Psoas muscle (tissue), 8 donors: ENCODE data around the gene ALPK3. TPM values are rescaled to one million over a fixed set of nuclear protein-coding genes. Genes with fewer than 3 reads are reported as not detected.
A peak's percentile ranks its signal among the peaks of the same experiment; 100 is the strongest.

ENCODE experiments used
- ATAC-seq, 4 donors: fragments of 200-7000 bp; cut with Tn5 transposase; one replicate each; pipeline ENCODE4 v1.9.1; 2020; ENCODE audit warnings: moderate library complexity in 3 of 4, mild to moderate bottlenecking in 2 of 4
- DNase-seq, 2 donors: peaks; one replicate each; pipeline ENCODE4 v3.0.0-alpha.2; 2020
- H3K27ac ChIP-seq: fragments of 200-600 bp; one replicate; pipeline ENCODE4 v1.8.0; 2022
- H3K27me3 ChIP-seq, 3 donors: fragments of 200-600 bp in 1 of 3; one replicate each; pipeline versions ENCODE4 v1.6.1 to v1.8.0; 2013 to 2022; ENCODE audit warnings: low read length in 2 of 3, mild to moderate bottlenecking in 2 of 3, moderate library complexity in 1 of 3; ENCODE audit not compliant: insufficient read depth in 3 of 3
- H3K36me3 ChIP-seq, 2 donors: fragments of 200-600 bp in 1 of 2; one replicate each; pipeline versions ENCODE4 v1.6.1 to v1.8.0; 2013 to 2022; ENCODE audit warnings: low read depth in 1 of 2, mild to moderate bottlenecking in 1 of 2, moderate library complexity in 1 of 2; ENCODE audit not compliant: insufficient read depth in 1 of 2
- H3K4me1 ChIP-seq: fragments of 200-600 bp; one replicate; pipeline ENCODE4 v1.8.0; 2022
- H3K4me3 ChIP-seq: fragments of 200-600 bp; one replicate; pipeline ENCODE4 v1.8.0; 2022; ENCODE audit warnings: mild to moderate bottlenecking
- H3K9me3 ChIP-seq: fragments of 200-600 bp; one replicate; pipeline ENCODE4 v1.8.0; 2022
- WGBS, 3 donors: extraction: QIAGEN DNeasy Blood & Tissue Kit; methylation state at CpG; one replicate each; pipeline versions ENCODE4 v1.1.6 to v1.1.7; 2013; 5-methylcytosine and 5-hydroxymethylcytosine counted together
- intact Hi-C, 2 donors: fragments of 100-400 bp; cut with DNase I; formaldehyde crosslinking; loops; one replicate each; pipeline versions ENCODE4 v1.11.0 to v1.14.2; 2022
- polyA plus RNA-seq, 3 donors: library from polyadenylated mRNA; stranded (reverse); fragments of 200-250 nt; gene quantifications; one replicate each; pipeline ENCODE4 v1.2.3, GENCODE V29; 2013
- total RNA-seq, 4 donors: library from RNA; stranded (reverse); fragmentation: NEBNext Ultra II Directional in 2 of 4; extraction: Animal tissue kit (Norgen Biotek cat#: 25700) in 2 of 4; gene quantifications; one replicate each; pipeline versions ENCODE4 v1.2.1 to v1.2.4, GENCODE V29; 2021 to 2023
- TF ChIP-seq, protein P1 (sequence below): fragments of 200-600 bp; IDR thresholded peaks from one replicate; pipeline ENCODE4 v1.8.0; 2022; ENCODE audit warnings: antibody characterized with exemption
- donor health status: healthy with polysubstance abuse.
- donor health status: DM: no; HTN: no; CAD: no; lungs with moderate emphysema.
- donor health status: Bipolar disorder and iron deficiency.
- donor health status: healthy.
- donor health status: DM: yes; HTN: yes; CAD: no.
- donor health status: DM: no; HTN: no; CAD: no.
- donor health status: DM: no; HTN: no; CAD: no.
- donor health status: DM: yes; HTN: yes; CAD: no.

The ALPK3 gene
- total and polyA plus RNA-seq, 7 donors = 75.7 to 461 (median 245) TPM

GRCh38 chr15:84857418-84858004, 40.4 kb downstream of the ALPK3 start:
- WGBS, 3 donors = 92 to 95% (median 94%) methylated on average over 14 to 15 of the region's 15 CpGs
- ATAC-seq (no peak), DNase-seq (no peak)
- Histone ChIP-seq H3K4me1 (peaks cover 25% of the 10 kb centered on the region), H3K27me3 (no peaks in the 10 kb centered on the region), H3K36me3 (peaks cover 7 to 79% of the 10 kb centered on the region in 2 donors), H3K4me3 (no peak overlapping the region), H3K9me3 (no peaks in the 10 kb centered on the region), H3K27ac (peak overlapping the region; percentile 46)
- intact Hi-C loops = no loop called here
- TF ChIP-seq, protein P1, sequence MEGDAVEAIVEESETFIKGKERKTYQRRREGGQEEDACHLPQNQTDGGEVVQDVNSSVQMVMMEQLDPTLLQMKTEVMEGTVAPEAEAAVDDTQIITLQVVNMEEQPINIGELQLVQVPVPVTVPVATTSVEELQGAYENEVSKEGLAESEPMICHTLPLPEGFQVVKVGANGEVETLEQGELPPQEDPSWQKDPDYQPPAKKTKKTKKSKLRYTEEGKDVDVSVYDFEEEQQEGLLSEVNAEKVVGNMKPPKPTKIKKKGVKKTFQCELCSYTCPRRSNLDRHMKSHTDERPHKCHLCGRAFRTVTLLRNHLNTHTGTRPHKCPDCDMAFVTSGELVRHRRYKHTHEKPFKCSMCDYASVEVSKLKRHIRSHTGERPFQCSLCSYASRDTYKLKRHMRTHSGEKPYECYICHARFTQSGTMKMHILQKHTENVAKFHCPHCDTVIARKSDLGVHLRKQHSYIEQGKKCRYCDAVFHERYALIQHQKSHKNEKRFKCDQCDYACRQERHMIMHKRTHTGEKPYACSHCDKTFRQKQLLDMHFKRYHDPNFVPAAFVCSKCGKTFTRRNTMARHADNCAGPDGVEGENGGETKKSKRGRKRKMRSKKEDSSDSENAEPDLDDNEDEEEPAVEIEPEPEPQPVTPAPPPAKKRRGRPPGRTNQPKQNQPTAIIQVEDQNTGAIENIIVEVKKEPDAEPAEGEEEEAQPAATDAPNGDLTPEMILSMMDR = no peak

DNA sequence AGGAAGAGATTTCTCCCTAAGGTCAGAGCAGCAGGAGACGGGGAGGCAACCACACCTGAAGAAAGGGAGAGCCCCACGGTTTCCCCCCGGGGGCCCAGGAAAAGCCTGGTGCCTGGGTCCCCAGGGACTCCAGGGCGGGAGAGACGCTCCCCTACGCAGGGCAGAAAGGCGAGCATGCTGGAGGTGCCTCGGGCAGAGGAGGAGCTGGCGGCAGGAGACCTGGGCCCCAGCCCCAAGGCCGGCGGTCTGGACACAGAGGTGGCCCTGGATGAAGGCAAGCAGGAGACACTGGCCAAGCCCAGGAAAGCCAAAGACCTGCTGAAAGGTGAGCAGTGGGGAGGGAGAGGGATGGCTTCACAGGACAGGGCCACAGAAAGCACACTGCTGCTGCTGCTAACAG, 41.1 kb downstream of the ALPK3 start:
- H3K36me3 ChIP-seq = peaks cover 7 to 81% of the 10 kb centered on the region in 2 donors

GRCh38 chr15:84859144-84859543, 42.0 kb downstream of the ALPK3 start:
- Histone ChIP-seq H3K27ac (no peak overlapping the region), H3K4me3 (no peak overlapping the region), H3K4me1 (peaks cover 27% of the 10 kb centered on the region), H3K36me3 (peaks cover 7 to 90% of the 10 kb centered on the region in 2 donors), H3K27me3 (no peaks in the 10 kb centered on the region), H3K9me3 (no peaks in the 10 kb centered on the region)
- ATAC-seq = peak; percentile 42 to 66 (median 56)
- intact Hi-C loops = no loop called here
- 54 to 71% (median 58%) methylated on average over 8 of the region's 8 CpGs for WGBS, 3 donors
- TF ChIP-seq, protein P1 = no peak
- DNase-seq = peak in 1 of 2 donors; percentile 62

More for the DNA sequence above, 41.1 kb downstream of the ALPK3 start:
- 86 to 95% (median 92%) methylated on average over 11 of the region's 11 CpGs for WGBS, 3 donors
- no peaks in the 10 kb centered on the region for H3K9me3 ChIP-seq
- peaks cover 25% of the 10 kb centered on the region for H3K4me1 ChIP-seq
- intact Hi-C loops = no loop called here
- ATAC-seq (no peak), DNase-seq (no peak)
- H3K4me3 ChIP-seq = no peak overlapping the region
- TF ChIP-seq, protein P1 = no peak
- peak overlapping the region; percentile 46 for H3K27ac ChIP-seq
- H3K27me3 ChIP-seq = no peaks in the 10 kb centered on the region

DNA sequence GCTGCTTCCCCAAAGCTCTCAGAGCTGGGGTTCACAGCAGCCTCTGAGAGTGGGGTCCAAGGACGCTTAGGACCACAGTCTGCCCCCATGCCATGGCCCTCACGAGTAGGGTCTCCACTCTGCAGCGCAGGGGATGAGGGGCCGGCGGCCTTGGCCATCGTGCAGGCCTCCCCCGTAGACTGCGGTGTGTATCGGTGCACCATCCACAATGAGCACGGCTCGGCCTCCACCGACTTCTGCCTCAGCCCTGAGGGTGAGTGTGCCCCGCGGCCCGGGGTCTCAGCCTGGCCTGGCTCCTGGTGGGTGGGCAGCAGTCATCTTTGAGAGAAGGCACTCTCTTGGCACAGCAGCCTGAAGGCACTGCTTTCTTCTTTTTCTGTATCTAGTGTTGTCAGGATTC, 42.5 kb downstream of the ALPK3 start:
- intact Hi-C loops = loop anchor here in 1 of 2 donors (5.0 kb wide), 1 partner anchor 68 kb away; no protein-coding TSS in a partner anchor
- ATAC-seq = no peak

More for the DNA sequence above, 42.5 kb downstream of the ALPK3 start:
- TF ChIP-seq, protein P1 = no peak
- Histone ChIP-seq H3K27ac (peak overlapping the region; percentile 9), H3K4me3 (no peak overlapping the region), H3K27me3 (no peaks in the 10 kb centered on the region), H3K4me1 (peaks cover 22% of the 10 kb centered on the region), H3K36me3 (peaks cover 7 to 95% of the 10 kb centered on the region in 2 donors), H3K9me3 (no peaks in the 10 kb centered on the region)
- WGBS, 3 donors = 92 to 97% (median 94%) methylated on average over 15 of the region's 15 CpGs
- no peak for DNase-seq
